BLaER1 treated with 17β-estradiol and CSF1 and Interleukin-3, amounts not matched to agents 10 nM and 100 nM (cell line): ENCODE measurements around the gene PAPPA.

Experiments used
- H3K27ac ChIP-seq, 11 experiments: shearing (Covaris generic); formaldehyde crosslinking; 2 replicates each; pipeline ENCODE4 v1.8.1; 2022
- H3K27me3 ChIP-seq, 11 experiments: shearing (Covaris generic); formaldehyde crosslinking; 2 replicates each; pipeline ENCODE4 v1.8.1; 2022
- H3K36me3 ChIP-seq, 11 experiments: shearing (Covaris generic); formaldehyde crosslinking; 2 replicates each; pipeline ENCODE4 v1.8.1; 2022
- H3K4me1 ChIP-seq, 10 experiments: shearing (Covaris generic); formaldehyde crosslinking; 2 replicates each; pipeline ENCODE4 v1.8.1; 2022
- H3K4me2 ChIP-seq, 11 experiments: shearing (Covaris generic); formaldehyde crosslinking; 2 replicates each; pipeline ENCODE4 v1.8.1; 2022
- H3K4me3 ChIP-seq, 10 experiments: shearing (Covaris generic); formaldehyde crosslinking; 2 replicates each; pipeline ENCODE4 v1.8.1; 2022
- H3K9ac ChIP-seq, 11 experiments: shearing (Covaris generic); formaldehyde crosslinking; 2 replicates each; pipeline ENCODE4 v1.8.1; 2022
- H3K9me3 ChIP-seq, 11 experiments: shearing (Covaris generic); formaldehyde crosslinking; replicated peaks in 1 of 11; 2 replicates each; pipeline ENCODE4 v1.8.1; 2022
- H4K20me1 ChIP-seq, 11 experiments: shearing (Covaris generic); formaldehyde crosslinking; 2 replicates each; pipeline ENCODE4 v1.8.1; 2022
- Cebpa-rat ChIP-seq, 11 experiments: shearing (Covaris generic); IDR thresholded peaks; 2 replicates each; pipeline ENCODE4 v1.8.1; 2022

Gene PAPPA

GRCh38 chr9:116450378-116451139, 297.0 kb downstream of the PAPPA start:
- Histone ChIP-seq H3K4me2 (peak overlapping the region in 5 of 11 experiments; percentile 2 to 27 (median 9); a peak in 2 of 22 replicates), H3K27ac (no peak overlapping the region; a peak in 1 of 22 replicates), H3K36me3 (no peaks in the 10 kb centered on the region), H3K9me3 (0 out of 22 replicates have a peak, but pooled peaks cover 0 to 4% (median 0%) of the 10 kb centered on the region in 11 experiments), H3K9ac (no peak overlapping the region), H3K27me3 (no peaks in the 10 kb centered on the region), H4K20me1 (no peaks in the 10 kb centered on the region), H3K4me3 (no peak overlapping the region), H3K4me1 (peaks cover 0 to 19% (median 14%) of the 10 kb centered on the region in 10 experiments; a peak in 14 of 20 replicates)
- TF ChIP-seq Cebpa-rat (IDR thresholded peaks at IDR 0.05), result no peak

- Histone ChIP-seq H3K4me3 (no peak overlapping the region), H3K9ac (no peak overlapping the region), H3K27me3 (no peaks in the 10 kb centered on the region), H3K4me2 (no peak overlapping the region), H4K20me1 (no peaks in the 10 kb centered on the region), H3K4me1 (peaks cover 0 to 19% (median 14%) of the 10 kb centered on the region in 10 experiments; a peak in 14 of 20 replicates), H3K9me3 (peaks cover 4 to 8% (median 5%) of the 10 kb centered on the region in 11 experiments), H3K36me3 (0 out of 22 replicates have a peak, but pooled peaks cover 0 to 2% (median 0%) of the 10 kb centered on the region in 11 experiments), H3K27ac (no peak overlapping the region)
- no peak for TF ChIP-seq Cebpa-rat (IDR thresholded peaks at IDR 0.05)
Measured at GRCh38 chr9:116451500-116452115, 298.0 kb downstream of the PAPPA start.
